Measurements from ENCODE around the gene SPHKAP. TPM values are rescaled to one million over a fixed set of nuclear protein-coding genes. Genes with fewer than 3 reads are reported as not detected.
"Not testable (repeated sequence)": the region's sequence is repeated elsewhere in the genome, so short reads cannot be mapped to it uniquely, and the experiment has no call there.

SPHKAP gene
- total RNA-seq, 2 experiments from 2014 or later, result not detected

- CTCF ChIA-PET, result no interaction called here
- no peak overlapping the region for H3K27ac Mint-ChIP-seq
- no peak for ATAC-seq
- no peaks in the 10 kb centered on the region for H3K36me3 Mint-ChIP-seq
- H3K27me3 Mint-ChIP-seq, result no peaks in the 10 kb centered on the region
- no peak overlapping the region for H3K4me3 Mint-ChIP-seq
- no peak for DNase-seq
- no peaks in the 10 kb centered on the region for H3K4me1 Mint-ChIP-seq
- peaks cover 3% of the 10 kb centered on the region for H3K9me3 Mint-ChIP-seq (ENCODE audit: low read depth)
Measured at GRCh38 chr2:228079194-228079593, 102.3 kb downstream of the SPHKAP start.

GRCh38 chr2:228076695-228077094 lies 104.8 kb downstream of the SPHKAP start:
- H3K36me3 Mint-ChIP-seq; H3K4me1 Mint-ChIP-seq; H3K9me3 Mint-ChIP-seq (ENCODE audit: low read depth); H3K4me3 Mint-ChIP-seq; CTCF ChIA-PET; DNase-seq; H3K27ac Mint-ChIP-seq; H3K27me3 Mint-ChIP-seq; ATAC-seq: not testable (repeated sequence)

GRCh38 chr2:228072669-228073068 lies 108.8 kb downstream of the SPHKAP start:
- Mint-ChIP-seq H3K4me3 (no peak overlapping the region), H3K27ac (no peak overlapping the region)

GRCh38 chr2:228067309-228067708 lies 114.2 kb downstream of the SPHKAP start:
- Mint-ChIP-seq H3K9me3 (ENCODE audit: low read depth) (peaks cover 2% of the 10 kb centered on the region), H3K4me1 (no peaks in the 10 kb centered on the region), H3K4me3 (no peak overlapping the region), H3K27me3 (no peaks in the 10 kb centered on the region), H3K27ac (no peak overlapping the region), H3K36me3 (no peaks in the 10 kb centered on the region)
- CTCF ChIA-PET, result no interaction called here
- DNase-seq, result no peak
- ATAC-seq, result no peak

More at GRCh38 chr2:228072669-228073068, 108.8 kb downstream of the SPHKAP start:
- H3K4me1 Mint-ChIP-seq, result no peaks in the 10 kb centered on the region
- peaks cover 2% of the 10 kb centered on the region for H3K9me3 Mint-ChIP-seq (ENCODE audit: low read depth)
- H3K36me3 Mint-ChIP-seq, result no peaks in the 10 kb centered on the region
- DNase-seq, result no peak
- ATAC-seq, result no peak
- CTCF ChIA-PET, result no interaction called here
- no peaks in the 10 kb centered on the region for H3K27me3 Mint-ChIP-seq

- CTCF ChIA-PET, result no interaction called here
- no peak for ATAC-seq
- H3K27ac Mint-ChIP-seq, result no peak overlapping the region
- no peak overlapping the region for H3K4me3 Mint-ChIP-seq
- no peaks in the 10 kb centered on the region for H3K27me3 Mint-ChIP-seq
- H3K9me3 Mint-ChIP-seq (ENCODE audit: low read depth), result peaks cover 2% of the 10 kb centered on the region
- DNase-seq, result no peak
- H3K36me3 Mint-ChIP-seq, result no peaks in the 10 kb centered on the region
- H3K4me1 Mint-ChIP-seq, result no peaks in the 10 kb centered on the region
Measured at GRCh38 chr2:228066126-228066798, 115.2 kb downstream of the SPHKAP start.

- CTCF ChIA-PET, result no interaction called here
- H3K27ac Mint-ChIP-seq, result no peak overlapping the region
- no peak overlapping the region for H3K4me3 Mint-ChIP-seq
- H3K27me3 Mint-ChIP-seq, result no peaks in the 10 kb centered on the region
- H3K36me3 Mint-ChIP-seq, result no peaks in the 10 kb centered on the region
- ATAC-seq, result no peak
- no peak for DNase-seq
- no peaks in the 10 kb centered on the region for H3K4me1 Mint-ChIP-seq
- H3K9me3 Mint-ChIP-seq (ENCODE audit: low read depth), result peaks cover 2% of the 10 kb centered on the region
Measured at GRCh38 chr2:228065686-228066085, 115.8 kb downstream of the SPHKAP start.

- Mint-ChIP-seq H3K36me3 (no peaks in the 10 kb centered on the region), H3K27ac (no peak overlapping the region), H3K4me3 (no peak overlapping the region), H3K4me1 (no peaks in the 10 kb centered on the region), H3K27me3 (no peaks in the 10 kb centered on the region), H3K9me3 (ENCODE audit: low read depth) (no peaks in the 10 kb centered on the region)
- DNase-seq, result no peak
- CTCF ChIA-PET, result no interaction called here
- no peak for ATAC-seq
Measured at GRCh38 chr2:228064796-228065315, 116.6 kb downstream of the SPHKAP start.

GRCh38 chr2:228064024-228064423 lies 117.5 kb downstream of the SPHKAP start:
- Mint-ChIP-seq H3K4me1 (no peaks in the 10 kb centered on the region), H3K36me3 (no peaks in the 10 kb centered on the region), H3K27ac (no peak overlapping the region), H3K27me3 (no peaks in the 10 kb centered on the region), H3K9me3 (ENCODE audit: low read depth) (no peaks in the 10 kb centered on the region), H3K4me3 (no peak overlapping the region)
- DNase-seq, result no peak
- CTCF ChIA-PET, result no interaction called here
- ATAC-seq, result no peak

GRCh38 chr2:228063558-228063957 lies 117.9 kb downstream of the SPHKAP start:
- Mint-ChIP-seq H3K9me3 (ENCODE audit: low read depth) (no peaks in the 10 kb centered on the region), H3K27me3 (no peaks in the 10 kb centered on the region), H3K4me1 (no peaks in the 10 kb centered on the region), H3K4me3 (no peak overlapping the region), H3K27ac (no peak overlapping the region), H3K36me3 (no peaks in the 10 kb centered on the region)
- no peak for ATAC-seq
- no peak for DNase-seq
- CTCF ChIA-PET, result no interaction called here

- Mint-ChIP-seq H3K27ac (no peak overlapping the region), H3K4me3 (no peak overlapping the region), H3K36me3 (no peaks in the 10 kb centered on the region), H3K4me1 (no peaks in the 10 kb centered on the region), H3K9me3 (ENCODE audit: low read depth) (no peaks in the 10 kb centered on the region), H3K27me3 (no peaks in the 10 kb centered on the region)
- DNase-seq (no peak), ATAC-seq (no peak)
- CTCF ChIA-PET, result no interaction called here
Measured at GRCh38 chr2:228059735-228060134, 121.8 kb downstream of the SPHKAP start.

GRCh38 chr2:228056293-228057097 lies 125.0 kb downstream of the SPHKAP start:
- CTCF ChIA-PET, result no interaction called here
- Mint-ChIP-seq H3K27me3 (no peaks in the 10 kb centered on the region), H3K4me1 (no peaks in the 10 kb centered on the region), H3K4me3 (no peak overlapping the region), H3K27ac (no peak overlapping the region), H3K9me3 (ENCODE audit: low read depth) (no peaks in the 10 kb centered on the region), H3K36me3 (no peaks in the 10 kb centered on the region)
- ATAC-seq, result no peak
- no peak for DNase-seq

GRCh38 chr2:228048838-228049490 lies 132.5 kb downstream of the SPHKAP start:
- Mint-ChIP-seq H3K27me3 (no peaks in the 10 kb centered on the region), H3K4me1 (no peaks in the 10 kb centered on the region), H3K36me3 (no peaks in the 10 kb centered on the region), H3K4me3 (no peak overlapping the region), H3K27ac (no peak overlapping the region), H3K9me3 (ENCODE audit: low read depth) (no peaks in the 10 kb centered on the region)
- CTCF ChIA-PET, result interaction anchor here (0.7 kb wide), 1 partner anchor 1214 kb away, joined by 3 read pairs; no protein-coding TSS in a partner anchor
- DNase-seq (no peak), ATAC-seq (no peak)

- CTCF ChIA-PET, result no interaction called here
- no peak overlapping the region for H3K4me3 Mint-ChIP-seq
Measured at GRCh38 chr2:228040995-228041394, 140.5 kb downstream of the SPHKAP start.

More at GRCh38 chr2:228040995-228041394, 140.5 kb downstream of the SPHKAP start:
- H3K27ac Mint-ChIP-seq, result no peak overlapping the region
- H3K27me3 Mint-ChIP-seq, result no peaks in the 10 kb centered on the region
- H3K9me3 Mint-ChIP-seq (ENCODE audit: low read depth), result no peaks in the 10 kb centered on the region
- no peak for DNase-seq
- H3K36me3 Mint-ChIP-seq, result no peaks in the 10 kb centered on the region
- ATAC-seq, result no peak
- H3K4me1 Mint-ChIP-seq, result no peaks in the 10 kb centered on the region
